K562 (cell line): ENCODE measurements around the gene PREX1. TPM values are rescaled to one million over a fixed set of nuclear protein-coding genes. Genes with fewer than 3 reads are reported as not detected.

ENCODE experiments used
- ATAC-seq: fragments of 200-7000 bp; cut with Tn5 transposase; 3 replicates; pipeline ENCODE4 v1.9.1; 2020; ENCODE audit warnings: moderate library complexity
- BruUV-seq: library from RNA; stranded (reverse); fragments of 400-500 nt; replicated peaks from 2 replicates; lab custom pipeline; 2021; lab: Mats Ljungman, UMichigan
- CTCF ChIA-PET: fragments of 300-600 bp; formaldehyde crosslinking; extraction: SDS; loops from one replicate; lab custom pipeline; 2021; ENCODE audit warnings: low intra/inter-chr PET ratio; lab: Yijun Ruan, JAX
- POLR2A ChIA-PET: fragments of 300-600, 350-650 bp; sonication (Branson Sonifier 250); formaldehyde crosslinking; extraction: SDS; loops from one replicate; lab custom pipeline; 2021; ENCODE audit warnings: antibody characterized with exemption, inconsistent platforms; lab: Yijun Ruan, JAX
- DNase-seq, 4 experiments: peaks; one replicate each; pipeline versions ENCODE4 v3.0.0 to v3.0.0-alpha.2; 2011 to 2018; ENCODE audit warnings: low spot score in 3 of 4, mixed read lengths in 3 of 4; ENCODE audit errors: extremely low read depth in 1 of 4
- FAIRE-seq: peaks from 2 replicates; lab custom pipeline; 2011; peaks lifted over from hg19 to GRCh38; lab: Jason Lieb, UNC
- H2AFZ ChIP-seq: 2 replicates; pipeline ENCODE4 v1.6.0; 2011; ENCODE audit warnings: low read depth, low read length, control low read depth, inconsistent platforms
- H3K27ac ChIP-seq: fragments of 200-600 bp; 3 replicates; pipeline ENCODE4 v1.8.0; 2011; ENCODE audit warnings: low read depth, mild to moderate bottlenecking, control low read depth, inconsistent platforms, low read length, moderate library complexity, mixed read lengths; ENCODE audit errors: extremely low read depth
- H3K27me3 ChIP-seq, 2 experiments: fragments of 300-600 bp in 1 of 2; 2 replicates in 1 of 2; 3 replicates in 1 of 2; pipeline versions ENCODE4 v1.6.0 to v1.8.0; 2011; ENCODE audit warnings: inconsistent platforms in 2 of 2, low read length in 2 of 2, mild to moderate bottlenecking in 1 of 2, mixed read lengths in 1 of 2, moderate library complexity in 1 of 2; ENCODE audit not compliant: control insufficient read depth in 2 of 2, insufficient read depth in 2 of 2
- H3K36me3 ChIP-seq: fragments of 300-600 bp; 3 replicates; pipeline ENCODE4 v1.8.0; 2011; ENCODE audit warnings: mild to moderate bottlenecking, low read length, inconsistent platforms; ENCODE audit not compliant: control insufficient read depth, insufficient read depth
- H3K4me1 ChIP-seq, 2 experiments: fragments of 200-600 bp in 1 of 2; replicated peaks in 1 of 2; 2 replicates in 1 of 2; 3 replicates in 1 of 2; pipeline versions ENCODE4 v1.5.1 to v1.8.0; 2011; ENCODE audit warnings: inconsistent platforms in 2 of 2, low read length in 2 of 2, mild to moderate bottlenecking in 1 of 2, mixed read lengths in 1 of 2, moderate library complexity in 1 of 2; ENCODE audit not compliant: control insufficient read depth in 2 of 2, insufficient read depth in 2 of 2
- H3K4me2 ChIP-seq: 2 replicates; pipeline ENCODE4 v1.6.1; 2011; ENCODE audit warnings: low read length, control low read depth, inconsistent platforms, mixed read lengths; ENCODE audit not compliant: insufficient read depth
- H3K4me3 ChIP-seq: fragments of 200-600 bp; sonication (generic), shearing (Covaris generic); 2 replicates; pipeline ENCODE4 v1.5.1; 2016; ENCODE audit warnings: control low read depth, inconsistent platforms
- H3K79me2 ChIP-seq: fragments of 200-600 bp; 3 replicates; pipeline ENCODE4 v1.8.0; 2011; ENCODE audit warnings: low read length, inconsistent platforms; ENCODE audit not compliant: control insufficient read depth, insufficient read depth
- H3K9ac ChIP-seq, 2 experiments: 2 replicates each; pipeline versions ENCODE4 v1.6.0 to v1.6.1; 2011; ENCODE audit warnings: low read depth in 2 of 2, low read length in 2 of 2, control low read depth in 1 of 2, inconsistent platforms in 1 of 2, mild to moderate bottlenecking in 1 of 2, mixed read lengths in 1 of 2; ENCODE audit not compliant: insufficient read depth in 1 of 2
- H3K9me1 ChIP-seq: one replicate; pipeline ENCODE4 v1.6.0; 2011; ENCODE audit warnings: inconsistent platforms, mild to moderate bottlenecking, low read length, moderate library complexity; ENCODE audit not compliant: control insufficient read depth, insufficient read depth
- H3K9me3 ChIP-seq: replicated peaks from 2 replicates; pipeline ENCODE4 v1.5.1; 2011; ENCODE audit warnings: low read depth, low read length, inconsistent platforms; ENCODE audit not compliant: control insufficient read depth, insufficient read depth
- H4K20me1 ChIP-seq: replicated peaks from 2 replicates; pipeline ENCODE4 v1.6.1; 2011; ENCODE audit warnings: low read length, inconsistent platforms, mixed read lengths; ENCODE audit not compliant: control insufficient read depth, insufficient read depth
- DMBX1 ChIP-seq: fragments of 250-450 bp; sonication (Bioruptor Pico); IDR thresholded peaks from 2 replicates; pipeline ENCODE4 v1.8.0; 2022; ENCODE audit warnings: inconsistent platforms, mild to moderate bottlenecking, moderate library complexity, borderline replicate concordance
- KDM4B ChIP-seq, 2 experiments: fragments of 450-650 bp in 1 of 2; sonication (generic) in 1 of 2; IDR thresholded peaks; 2 replicates each; pipeline ENCODE4 v1.6.1; 2016 to 2017; ENCODE audit warnings: borderline replicate concordance in 2 of 2, antibody characterized with exemption in 1 of 2, low read depth in 1 of 2, mild to moderate bottlenecking in 1 of 2
- MBD2 ChIP-seq: sonication (generic); IDR thresholded peaks from 2 replicates; pipeline ENCODE4 v1.6.1; 2016; ENCODE audit warnings: low read depth, borderline replicate concordance
- RHOXF2B ChIP-seq: fragments of 250-450 bp; sonication (Bioruptor Pico); conservative IDR thresholded peaks from 2 replicates; pipeline ENCODE4 v1.5.1; 2021
- U2AF1 ChIP-seq: fragments of 200-400 bp; formaldehyde crosslinking; optimal IDR thresholded peaks from 2 replicates; pipeline ENCODE3; 2017; ENCODE audit warnings: mild to moderate bottlenecking, low read depth, low read length, moderate library complexity
- ZNF197 ChIP-seq: fragments of 200-800 bp; sonication (Bioruptor generic); IDR thresholded peaks from 2 replicates; pipeline ENCODE4 v1.6.1; 2016; ENCODE audit warnings: low read depth, missing genetic modification characterization, missing compliant biosample characterization
- WGBS: fragments of 100-300 bp; shearing (Covaris generic); methylation state at CpG from one replicate; pipeline ENCODE4 v1.1.6; 2016; ENCODE audit warnings: low coverage, mixed read lengths; ENCODE audit not compliant: insufficient coverage; ENCODE audit errors: missing lambda C conversion rate; 5-methylcytosine and 5-hydroxymethylcytosine counted together
- in situ Hi-C: fragments of 300-500 bp; cut with MboI; formaldehyde crosslinking; loops from 4 replicates; pipeline ENCODE4 v1.15.0; 2018; ENCODE audit warnings: inconsistent platforms, mixed read lengths
- intact Hi-C: fragments of 100-400 bp; cut with micrococcal nuclease; formaldehyde crosslinking; loops from 2 replicates; pipeline ENCODE4 v1.14.2; 2022
- polyA plus RNA-seq, 8 experiments: library from polyadenylated mRNA; depleted of rRNA in 4 of 8; stranded (reverse) in 5 of 8; unstranded in 3 of 8; fragments of >200 nt; fragmentation: Nextera tagmentation in 2 of 8; fragmentation: Illumina TruSeq in 1 of 8; extraction: Ambion mirVana in 2 of 8; extraction: Trizol in 1 of 8; gene quantifications; 2 replicates each; pipeline versions ENCODE4 v1.2.1 to v1.2.3, GENCODE V29; 2011 to 2014; ENCODE audit warnings: inconsistent platforms in 1 of 8, missing spikeins in 1 of 8
- total RNA-seq, 7 experiments: library from RNA; depleted of rRNA in 6 of 7; stranded (reverse); fragments of >200 nt in 6 of 7; fragmentation: Illumina TruSeq in 2 of 7; extraction: Trizol in 2 of 7; gene quantifications; 2 replicates each; pipeline versions ENCODE4 v1.2.1 to v1.2.3, GENCODE V29; 2011 to 2021; ENCODE audit warnings: low replicate concordance in 1 of 7
- TF ChIP-seq, protein P1 (sequence below), 3 experiments: IDR thresholded peaks in 2 of 3; conservative IDR thresholded peaks in 1 of 3; 2 replicates each; pipeline ENCODE4 v1.5.1; 2011 to 2012; ENCODE audit warnings: low read length in 3 of 3, mild to moderate bottlenecking in 3 of 3, control low read depth in 2 of 3, improper control_type of control experiment in 1 of 3, inconsistent platforms in 1 of 3, low read depth in 1 of 3, mixed read lengths in 1 of 3, moderate library complexity in 1 of 3; ENCODE audit not compliant: insufficient read depth in 2 of 3

PREX1 gene
- total and polyA plus RNA-seq, 9 of the 15 experiments (the other 6 are each of a cell fraction or from before 2014, with no cell fraction given), result 0.37 to 10.4 (median 4.8) TPM

DNA sequence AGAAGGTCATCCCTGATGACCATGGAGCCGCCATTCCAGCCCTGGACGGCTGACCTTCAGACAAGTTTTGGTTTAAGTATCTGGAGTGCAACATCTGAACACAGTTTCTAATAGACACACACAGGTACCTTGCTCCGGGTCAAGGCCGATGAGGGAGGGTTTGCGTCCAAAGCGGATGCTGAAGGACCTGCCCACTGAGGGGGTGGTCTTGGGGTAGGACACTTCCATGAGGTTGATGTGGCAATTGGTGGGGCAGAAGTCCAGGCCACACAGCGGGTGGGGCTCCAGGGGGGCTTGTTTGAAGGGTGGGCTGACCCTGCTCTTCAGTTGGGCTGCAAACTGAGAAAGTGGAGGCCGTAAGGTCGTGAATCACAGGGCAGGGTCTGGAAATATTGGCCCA is 177.9 kb downstream of the PREX1 start:
- intact Hi-C loops, result no loop called here
- no peak overlapping the region for H3K4me3 ChIP-seq
- 68% methylated on average over 9 of the region's 9 CpGs for WGBS
- H3K4me2 ChIP-seq, result no peak overlapping the region
- peaks cover 12% of the 10 kb centered on the region; the same call in 2 of the 3 replicates for H3K36me3 ChIP-seq
- no peaks in the 10 kb centered on the region for H3K27me3 ChIP-seq
- in situ Hi-C loops, result no loop called here
- H3K4me1 ChIP-seq, result no peaks in the 10 kb centered on the region
- H3K79me2 ChIP-seq, result no peaks in the 10 kb centered on the region
- ChIA-PET CTCF (no interaction called here), POLR2A (interaction anchor here (0.8 kb wide), 1 partner anchor 273 kb away, joined by 3 read pairs; no protein-coding TSS in a partner anchor)
- ATAC-seq, result no peak
- H3K9ac ChIP-seq, result no peak overlapping the region
- TF ChIP-seq, protein P1, sequence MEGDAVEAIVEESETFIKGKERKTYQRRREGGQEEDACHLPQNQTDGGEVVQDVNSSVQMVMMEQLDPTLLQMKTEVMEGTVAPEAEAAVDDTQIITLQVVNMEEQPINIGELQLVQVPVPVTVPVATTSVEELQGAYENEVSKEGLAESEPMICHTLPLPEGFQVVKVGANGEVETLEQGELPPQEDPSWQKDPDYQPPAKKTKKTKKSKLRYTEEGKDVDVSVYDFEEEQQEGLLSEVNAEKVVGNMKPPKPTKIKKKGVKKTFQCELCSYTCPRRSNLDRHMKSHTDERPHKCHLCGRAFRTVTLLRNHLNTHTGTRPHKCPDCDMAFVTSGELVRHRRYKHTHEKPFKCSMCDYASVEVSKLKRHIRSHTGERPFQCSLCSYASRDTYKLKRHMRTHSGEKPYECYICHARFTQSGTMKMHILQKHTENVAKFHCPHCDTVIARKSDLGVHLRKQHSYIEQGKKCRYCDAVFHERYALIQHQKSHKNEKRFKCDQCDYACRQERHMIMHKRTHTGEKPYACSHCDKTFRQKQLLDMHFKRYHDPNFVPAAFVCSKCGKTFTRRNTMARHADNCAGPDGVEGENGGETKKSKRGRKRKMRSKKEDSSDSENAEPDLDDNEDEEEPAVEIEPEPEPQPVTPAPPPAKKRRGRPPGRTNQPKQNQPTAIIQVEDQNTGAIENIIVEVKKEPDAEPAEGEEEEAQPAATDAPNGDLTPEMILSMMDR (IDR thresholded peaks at IDR 0.05 in 2 of 3, conservative IDR thresholded peaks at IDR 0.05 in 1 of 3; ENCODE audit: insufficient read depth in 2 of 3, low read depth in 1 of 3, low read length in 3 of 3), result no peak
- TF ChIP-seq MBD2, result no peak
- no peak for TF ChIP-seq ZNF197 (CRISPR knock-in tag)
- no peak for TF ChIP-seq RHOXF2B
- TF ChIP-seq DMBX1 (CRISPR knock-in tag), result no peak
- TF ChIP-seq U2AF1, result no peak
- no peak for TF ChIP-seq KDM4B (IDR thresholded peaks at IDR 0.05; ENCODE audit: borderline replicate concordance in 2 of 2, low read depth in 1 of 2)
- H4K20me1 ChIP-seq, result peaks cover 5% of the 10 kb centered on the region; the same call in 1 of the 2 replicates
- H2AFZ ChIP-seq, result no peak overlapping the region
- FAIRE-seq, result no peak
- no peak overlapping the region for H3K27ac ChIP-seq
- BruUV-seq, result no TSS peak
- no peaks in the 10 kb centered on the region for H3K9me3 ChIP-seq
- DNase-seq, result no peak
- no peaks in the 10 kb centered on the region for H3K9me1 ChIP-seq
